Esophagus muscularis mucosa (tissue), 4 donors: ENCODE measurements around the gene HELZ. TPM values are rescaled to one million over a fixed set of nuclear protein-coding genes. Genes with fewer than 3 reads are reported as not detected.
A peak's percentile ranks its signal among the peaks of the same experiment; 100 is the strongest.

Experiments used
- DNase-seq: peaks from one replicate; pipeline ENCODE4 v3.0.0-alpha.2; 2017; ENCODE audit errors: extremely low spot score
- H3K27ac ChIP-seq, 4 donors: fragments of 200-600 bp; sonication (generic); replicated peaks in 1 of 4; 1 replicate in 3 of 4; 2 replicates in 1 of 4; pipeline ENCODE4 v1.5.1; 2016 to 2019; ENCODE audit warnings: mild to moderate bottlenecking in 1 of 4
- H3K27me3 ChIP-seq, 4 donors: fragments of 200-600 bp; sonication (generic); one replicate each; pipeline versions ENCODE4 v1.5.1 to v1.6.0; 2016 to 2019
- H3K36me3 ChIP-seq, 4 donors: fragments of 200-600 bp; sonication (generic); one replicate each; pipeline ENCODE4 v1.5.1; 2016 to 2019
- H3K4me1 ChIP-seq, 4 donors: fragments of 200-600 bp; sonication (generic); one replicate each; pipeline ENCODE4 v1.5.1; 2016 to 2019
- H3K4me3 ChIP-seq, 4 donors: fragments of 200-600 bp; sonication (generic); 1 replicate in 2 of 4; 2 replicates in 2 of 4; pipeline ENCODE4 v1.5.1; 2016 to 2019; ENCODE audit warnings: mild to moderate bottlenecking in 4 of 4, moderate library complexity in 1 of 4
- H3K9me3 ChIP-seq, 4 donors: fragments of 200-600 bp; sonication (generic); 1 replicate in 3 of 4; 2 replicates in 1 of 4; pipeline ENCODE4 v1.5.1; 2016 to 2019
- CTCF ChIP-seq, 3 experiments: fragments of 200-600 bp in 2 of 3; fragments of 450-650 bp in 1 of 3; sonication (generic) in 2 of 3; IDR thresholded peaks; one replicate each; pipeline ENCODE4 v1.5.1; 2017 to 2019; ENCODE audit warnings: antibody characterized with exemption in 3 of 3, mild to moderate bottlenecking in 2 of 3, moderate library complexity in 1 of 3
- EP300 ChIP-seq: sonication (generic); formaldehyde crosslinking; IDR thresholded peaks from one replicate; pipeline ENCODE4 v1.6.1; 2017; ENCODE audit warnings: antibody characterized with exemption
- POLR2A ChIP-seq: fragments of 450-650 bp; IDR thresholded peaks from one replicate; pipeline ENCODE4 v1.6.1; 2017; ENCODE audit warnings: antibody characterized with exemption, moderate library complexity, mild to moderate bottlenecking, low read depth
- POLR2AphosphoS5 ChIP-seq, 2 donors: sonication (generic); formaldehyde crosslinking; IDR thresholded peaks; one replicate each; pipeline ENCODE4 v1.6.1; 2017; ENCODE audit warnings: antibody characterized with exemption in 2 of 2
- WGBS: methylation state at CpG from one replicate; pipeline ENCODE4 v1.1.5; 2018; 5-methylcytosine and 5-hydroxymethylcytosine counted together
- intact Hi-C: fragments of 100-400 bp; cut with DNase I; formaldehyde crosslinking; loops from one replicate; pipeline ENCODE4 v1.15.1; 2023
- total RNA-seq, 4 donors: library from RNA; depleted of rRNA; stranded (reverse); fragments of >200 nt; gene quantifications; one replicate each; pipeline versions ENCODE4 v1.1.0 to v1.2.1, GENCODE V29; 2016

The HELZ gene
- total RNA-seq, 4 donors from 2014 or later = 35.0 to 62.3 (median 45.8) TPM

GRCh38 chr17:67161573-67161972 is 83.4 kb downstream of the HELZ start:
- peaks cover 10 to 60% (median 46%) of the 10 kb centered on the region in 4 donors for H3K36me3 ChIP-seq
- no peak for DNase-seq
- H3K9me3 ChIP-seq = no peaks in the 10 kb centered on the region
- no peaks in the 10 kb centered on the region for H3K27me3 ChIP-seq
- no peaks in the 10 kb centered on the region for H3K4me1 ChIP-seq
- TF ChIP-seq POLR2AphosphoS5 (IDR thresholded peaks at IDR 0.05) = no peak
- no peak for TF ChIP-seq CTCF (IDR thresholded peaks at IDR 0.05)
- no peak for TF ChIP-seq EP300
- no peak for TF ChIP-seq POLR2A
- intact Hi-C loops = no loop called here
- no peak overlapping the region for H3K27ac ChIP-seq
- 90% methylated on average over 3 of the region's 3 CpGs for WGBS
- H3K4me3 ChIP-seq = no peak overlapping the region

- no peaks in the 10 kb centered on the region for H3K9me3 ChIP-seq
- no peaks in the 10 kb centered on the region for H3K4me1 ChIP-seq
- peaks cover 10 to 52% (median 39%) of the 10 kb centered on the region in 4 donors for H3K36me3 ChIP-seq
- peak; percentile 14 for DNase-seq
- H3K27me3 ChIP-seq = no peaks in the 10 kb centered on the region
- TF ChIP-seq CTCF (IDR thresholded peaks at IDR 0.05) (no peak), EP300 (no peak), POLR2AphosphoS5 (IDR thresholded peaks at IDR 0.05) (no peak), POLR2A (no peak)
- H3K4me3 ChIP-seq = no peak overlapping the region
- 84% methylated on average over 8 of the region's 8 CpGs for WGBS
- H3K27ac ChIP-seq = no peak overlapping the region
- intact Hi-C loops = no loop called here
Measured at GRCh38 chr17:67160791-67161190, 84.2 kb downstream of the HELZ start.

- DNase-seq = no peak
- no peak overlapping the region for H3K27ac ChIP-seq
- TF ChIP-seq POLR2AphosphoS5 (IDR thresholded peaks at IDR 0.05) = no peak
- peak in 1 of 3 experiments; percentile 9 for TF ChIP-seq CTCF (IDR thresholded peaks at IDR 0.05)
- intact Hi-C loops = no loop called here
- H3K9me3 ChIP-seq = no peaks in the 10 kb centered on the region
- H3K27me3 ChIP-seq = no peaks in the 10 kb centered on the region
- H3K4me3 ChIP-seq = no peak overlapping the region
- H3K4me1 ChIP-seq = no peaks in the 10 kb centered on the region
- peaks cover 10 to 29% (median 20%) of the 10 kb centered on the region in 4 donors for H3K36me3 ChIP-seq
Measured at GRCh38 chr17:67157732-67158639, 87.0 kb downstream of the HELZ start.

- H3K9me3 ChIP-seq = no peaks in the 10 kb centered on the region
- no peaks in the 10 kb centered on the region for H3K27me3 ChIP-seq
- TF ChIP-seq EP300 (no peak), POLR2AphosphoS5 (IDR thresholded peaks at IDR 0.05) (no peak), CTCF (IDR thresholded peaks at IDR 0.05) (no peak), POLR2A (no peak)
- DNase-seq = no peak
- intact Hi-C loops = no loop called here
- H3K27ac ChIP-seq = no peak overlapping the region
- H3K4me1 ChIP-seq = no peaks in the 10 kb centered on the region
- H3K4me3 ChIP-seq = no peak overlapping the region
- 83% methylated on average over 9 of the region's 9 CpGs for WGBS
- peaks cover 10 to 37% (median 20%) of the 10 kb centered on the region in 4 donors for H3K36me3 ChIP-seq
Measured at GRCh38 chr17:67156269-67157199, 88.5 kb downstream of the HELZ start.
